H1 (cell line): ENCODE data around the gene AIG1. TPM values are rescaled to one million over a fixed set of nuclear protein-coding genes. Genes with fewer than 3 reads are reported as not detected.

Source experiments
- CTCF ChIA-PET: fragments of 300-600 bp; sonication (Branson Sonifier 250); formaldehyde crosslinking; loops from one replicate; lab custom pipeline; 2021; ENCODE audit not compliant: partially characterized antibody; lab: Charles Lee
- POLR2A ChIA-PET: fragments of 300-600 bp; sonication (Branson Sonifier 250); formaldehyde crosslinking; loops from one replicate; lab custom pipeline; 2021; ENCODE audit warnings: inconsistent platforms; ENCODE audit not compliant: partially characterized antibody; lab: Charles Lee
- DNase-seq, 2 experiments: peaks; one replicate each; pipeline versions ENCODE4 v3.0.0 to v3.0.0-alpha.2; 2010 to 2022; ENCODE audit warnings: low spot score in 2 of 2, low read depth in 1 of 2, mixed read lengths in 1 of 2
- FAIRE-seq: peaks from 2 replicates; lab custom pipeline; 2011; peaks lifted over from hg19 to GRCh38; lab: Jason Lieb, UNC
- H2AFZ ChIP-seq: 2 replicates; pipeline ENCODE4 v1.8.1; 2012; ENCODE audit warnings: low read length, inconsistent platforms
- H2AK5ac ChIP-seq: 2 replicates; pipeline ENCODE4 v1.6.1; 2013; ENCODE audit warnings: low read depth, low read length
- H2BK120ac ChIP-seq: replicated peaks from 2 replicates; pipeline ENCODE3; 2013; ENCODE audit warnings: low read depth, low read length, inconsistent platforms
- H2BK12ac ChIP-seq: 2 replicates; pipeline ENCODE4 v1.6.1; 2013; ENCODE audit warnings: low read depth, low read length
- H2BK15ac ChIP-seq: 2 replicates; pipeline ENCODE4 v1.6.1; 2013; ENCODE audit warnings: low read length
- H2BK20ac ChIP-seq: 2 replicates; pipeline ENCODE4 v1.6.1; 2013; ENCODE audit warnings: low read length
- H2BK5ac ChIP-seq: 2 replicates; pipeline ENCODE4 v1.6.1; 2013; ENCODE audit warnings: low read depth, low read length
- H3K14ac ChIP-seq: 2 replicates; pipeline ENCODE4 v1.6.1; 2013; ENCODE audit warnings: inconsistent platforms; ENCODE audit not compliant: insufficient read length
- H3K18ac ChIP-seq: 2 replicates; pipeline ENCODE4 v1.6.1; 2013; ENCODE audit warnings: low read length; ENCODE audit errors: extremely low read depth
- H3K23ac ChIP-seq: 2 replicates; pipeline ENCODE4 v1.6.1; 2013; ENCODE audit warnings: inconsistent platforms; ENCODE audit not compliant: insufficient read length
- H3K23me2 ChIP-seq: 2 replicates; pipeline ENCODE4 v1.6.1; 2013; ENCODE audit warnings: low read depth, low read length
- H3K27ac ChIP-seq: 2 replicates; pipeline ENCODE4 v1.6.1; 2011; ENCODE audit warnings: low read depth, low read length, inconsistent platforms
- H3K27me3 ChIP-seq, 4 experiments: replicated peaks in 1 of 4; 1 replicate in 1 of 4; 2 replicates in 3 of 4; pipeline versions ENCODE4 v1.6.1 to v1.8.1; 2011 to 2013; ENCODE audit warnings: low read length in 3 of 4, mild to moderate bottlenecking in 3 of 4, inconsistent platforms in 2 of 4, mixed read lengths in 2 of 4, moderate library complexity in 1 of 4; ENCODE audit not compliant: control insufficient read depth in 3 of 4, insufficient read depth in 3 of 4; ENCODE audit errors: extremely low read depth in 1 of 4
- H3K36me3 ChIP-seq, 4 experiments: 2 replicates each; pipeline versions ENCODE4 v1.6.1 to v1.8.1; 2011 to 2013; ENCODE audit warnings: mild to moderate bottlenecking in 4 of 4, low read length in 3 of 4, moderate library complexity in 2 of 4, control low read depth in 1 of 4, inconsistent platforms in 1 of 4; ENCODE audit not compliant: insufficient read depth in 4 of 4, control insufficient read depth in 2 of 4
- H3K4ac ChIP-seq: replicated peaks from 2 replicates; pipeline ENCODE3; 2013; ENCODE audit warnings: low read length, low read depth, mixed read lengths, inconsistent platforms; ENCODE audit not compliant: insufficient read length
- H3K4me1 ChIP-seq, 4 experiments: replicated peaks in 1 of 4; 1 replicate in 1 of 4; 2 replicates in 3 of 4; pipeline versions ENCODE4 v1.6.1 to v1.8.1; 2011 to 2013; ENCODE audit warnings: low read length in 3 of 4, inconsistent platforms in 2 of 4, mixed read lengths in 1 of 4; ENCODE audit not compliant: insufficient read depth in 4 of 4, control insufficient read depth in 3 of 4
- H3K4me2 ChIP-seq, 2 experiments: 2 replicates each; pipeline versions ENCODE4 v1.6.1 to v1.8.1; 2011 to 2013; ENCODE audit warnings: low read depth in 2 of 2, low read length in 2 of 2, control low read depth in 1 of 2, inconsistent platforms in 1 of 2, mild to moderate bottlenecking in 1 of 2; ENCODE audit not compliant: insufficient read depth in 1 of 2
- H3K4me3 ChIP-seq, 4 experiments: fragments of 200-600, 300-600 bp in 1 of 4; sonication (generic), shearing (Covaris generic), sonication (Bioruptor Twin) in 1 of 4; 2 replicates each; pipeline versions ENCODE4 v1.5.1 to v1.8.1; 2011 to 2016; ENCODE audit warnings: low read length in 4 of 4, low read depth in 3 of 4, control low read depth in 2 of 4, inconsistent platforms in 2 of 4, mild to moderate bottlenecking in 2 of 4, mixed read lengths in 1 of 4, moderate library complexity in 1 of 4; ENCODE audit not compliant: insufficient read depth in 2 of 4; ENCODE audit errors: extremely low read depth in 1 of 4
- H3K56ac ChIP-seq: replicated peaks from 2 replicates; pipeline ENCODE3; 2013; ENCODE audit warnings: low read depth, mild to moderate bottlenecking, mixed read lengths, low read length, inconsistent platforms; ENCODE audit not compliant: insufficient read length
- H3K79me1 ChIP-seq: 2 replicates; pipeline ENCODE4 v1.6.1; 2013; ENCODE audit warnings: low read depth, low read length, control low read depth
- H3K79me2 ChIP-seq, 2 experiments: 2 replicates each; pipeline versions ENCODE4 v1.6.1 to v1.8.1; 2012 to 2013; ENCODE audit warnings: low read length in 2 of 2, mild to moderate bottlenecking in 2 of 2, inconsistent platforms in 1 of 2; ENCODE audit not compliant: insufficient read depth in 2 of 2, control insufficient read depth in 1 of 2
- H3K9ac ChIP-seq, 4 experiments: replicated peaks in 1 of 4; 1 replicate in 1 of 4; 2 replicates in 3 of 4; pipeline versions ENCODE4 v1.6.1 to v1.8.1; 2011 to 2013; ENCODE audit warnings: low read depth in 3 of 4, low read length in 3 of 4, control low read depth in 2 of 4, mild to moderate bottlenecking in 2 of 4, moderate library complexity in 2 of 4, inconsistent platforms in 1 of 4; ENCODE audit errors: extremely low read depth in 1 of 4
- H3K9me3 ChIP-seq, 2 experiments: 2 replicates each; pipeline versions ENCODE4 v1.6.1 to v1.8.1; 2012 to 2013; ENCODE audit warnings: mild to moderate bottlenecking in 2 of 2, moderate library complexity in 2 of 2, control low read depth in 1 of 2, inconsistent platforms in 1 of 2, low read depth in 1 of 2, low read length in 1 of 2, mixed read lengths in 1 of 2; ENCODE audit not compliant: insufficient read depth in 2 of 2
- H4K20me1 ChIP-seq, 2 experiments: replicated peaks in 1 of 2; 2 replicates each; pipeline versions ENCODE3 to v1.8.1; 2011 to 2013; ENCODE audit warnings: inconsistent platforms in 2 of 2, low read length in 2 of 2, mild to moderate bottlenecking in 1 of 2; ENCODE audit not compliant: insufficient read depth in 2 of 2, control insufficient read depth in 1 of 2
- H4K5ac ChIP-seq: 2 replicates; pipeline ENCODE4 v1.6.1; 2013; ENCODE audit warnings: low read length, low read depth, mixed read lengths, inconsistent platforms; ENCODE audit not compliant: insufficient read length
- H4K8ac ChIP-seq: 2 replicates; pipeline ENCODE4 v1.8.0; 2013; ENCODE audit warnings: mild to moderate bottlenecking, moderate library complexity, low read length, inconsistent platforms; ENCODE audit not compliant: insufficient read depth; ENCODE audit errors: extremely low read depth
- H4K91ac ChIP-seq: replicated peaks from 2 replicates; pipeline ENCODE3; 2013; ENCODE audit warnings: low read length, mixed read lengths, inconsistent platforms; ENCODE audit not compliant: insufficient read length
- TAF1 ChIP-seq: IDR thresholded peaks from 2 replicates; pipeline ENCODE4 v1.6.1; 2011; ENCODE audit warnings: mild to moderate bottlenecking, low read depth, low read length
- WGBS, 2 experiments: shearing (Covaris generic) in 1 of 2; methylation state at CpG; one replicate each; pipeline versions ENCODE4 v1.1.6 to v1.1.7; 2013 to 2015; ENCODE audit warnings: low lambda C conversion rate in 2 of 2, mixed read lengths in 2 of 2, inconsistent platforms in 1 of 2, low coverage in 1 of 2, missing lambda C conversion rate in 1 of 2; ENCODE audit not compliant: insufficient replicate concordance in 2 of 2, insufficient coverage in 1 of 2, insufficient read length in 1 of 2; ENCODE audit errors: extremely low coverage in 1 of 2, missing lambda C conversion rate in 1 of 2; 5-methylcytosine and 5-hydroxymethylcytosine counted together
- polyA plus RNA-seq, 7 experiments: library from polyadenylated mRNA; depleted of rRNA in 3 of 7; stranded (reverse) in 5 of 7; unstranded in 2 of 7; fragments of >200 nt in 5 of 7; fragments of 200-250 nt in 2 of 7; gene quantifications; 1 replicate in 5 of 7; 2 replicates in 1 of 7; 4 replicates in 1 of 7; pipeline versions ENCODE4 v1.2.1 to v1.2.3, GENCODE V29; 2011 to 2013; ENCODE audit warnings: missing spikeins in 2 of 7, mixed read lengths in 2 of 7
- total RNA-seq: library from RNA; stranded (reverse); fragmentation: NEBNext Ultra II Directional; extraction: Animal tissue kit (Norgen Biotek cat#: 25700); gene quantifications from 2 replicates; pipeline ENCODE4 v1.2.1, GENCODE V29; 2021

AIG1 gene
- total and polyA plus RNA-seq, 2 of the 8 experiments (the other 6 are each of a cell fraction or from before 2014, with no cell fraction given): 56.6 to 58.4 TPM

- no peak overlapping the region for H3K23ac ChIP-seq
- no peaks in the 10 kb centered on the region for H3K9me3 ChIP-seq
- no peak overlapping the region for H3K4me2 ChIP-seq
- H2AFZ ChIP-seq: no peak overlapping the region
- H3K36me3 ChIP-seq: no peaks in the 10 kb centered on the region
- H3K4me3 ChIP-seq: no peak overlapping the region
- no peaks in the 10 kb centered on the region for H3K79me1 ChIP-seq
- no peak overlapping the region for H3K27ac ChIP-seq
- H2BK15ac ChIP-seq: no peak overlapping the region
- CTCF ChIA-PET: interaction anchor here (1.2 kb wide), 1 partner anchor 18 kb away, joined by 3 read pairs; no protein-coding TSS in a partner anchor
- DNase-seq (no peak), FAIRE-seq (no peak)
- H4K20me1 ChIP-seq: peaks cover 0 to 2% of the 10 kb centered on the region in 2 experiments
- no peak overlapping the region for H3K9ac ChIP-seq
- H2AK5ac ChIP-seq: no peak overlapping the region
- no peaks in the 10 kb centered on the region for H3K27me3 ChIP-seq
- H2BK12ac ChIP-seq: no peak overlapping the region
- no peak overlapping the region for H3K4ac ChIP-seq
- no peak overlapping the region for H2BK20ac ChIP-seq
- no peak overlapping the region for H2BK5ac ChIP-seq
- H4K5ac ChIP-seq: no peak overlapping the region
- no peak overlapping the region for H3K14ac ChIP-seq
- H3K56ac ChIP-seq: no peak overlapping the region
- no peaks in the 10 kb centered on the region for H3K23me2 ChIP-seq
- no peak overlapping the region for H4K8ac ChIP-seq
- WGBS, 2 experiments: 74% methylated on average over 1 of the region's 1 CpG; no CpG with 5 or more reads in 1 of the 2 experiments
- H3K4me1 ChIP-seq: peaks cover 0 to 4% (median 0%) of the 10 kb centered on the region in 4 experiments; a peak in 1 of 7 replicates
- H3K79me2 ChIP-seq: no peaks in the 10 kb centered on the region
- H2BK120ac ChIP-seq: no peak overlapping the region
- POLR2A ChIA-PET: no interaction called here
- no peak overlapping the region for H3K18ac ChIP-seq
- no peak overlapping the region for H4K91ac ChIP-seq
- TF ChIP-seq TAF1: no peak
Observed at GRCh38 chr6:143215771-143216170, 155.1 kb downstream of the AIG1 start.
